GM23248 (cell line): ENCODE results near the gene ARFGAP1.
"Not testable (repeated sequence)": the region's sequence is repeated elsewhere in the genome, so short reads cannot be mapped to it uniquely, and the experiment has no call there.

ENCODE experiments used
- EZH2 ChIP-seq: fragments of 200-600 bp; sonication (generic); IDR thresholded peaks from 2 replicates; pipeline ENCODE4 v1.6.1; 2018; ENCODE audit warnings: antibody characterized with exemption, mild to moderate bottlenecking; ENCODE audit not compliant: insufficient read depth, poor library complexity, severe bottlenecking
- EZH2phosphoT487 ChIP-seq: fragments of 200-600 bp; sonication (generic); IDR thresholded peaks from 2 replicates; pipeline ENCODE4 v1.6.1; 2018; ENCODE audit warnings: antibody characterized with exemption, moderate library complexity, mild to moderate bottlenecking, low read depth; ENCODE audit not compliant: insufficient read depth

DNA sequence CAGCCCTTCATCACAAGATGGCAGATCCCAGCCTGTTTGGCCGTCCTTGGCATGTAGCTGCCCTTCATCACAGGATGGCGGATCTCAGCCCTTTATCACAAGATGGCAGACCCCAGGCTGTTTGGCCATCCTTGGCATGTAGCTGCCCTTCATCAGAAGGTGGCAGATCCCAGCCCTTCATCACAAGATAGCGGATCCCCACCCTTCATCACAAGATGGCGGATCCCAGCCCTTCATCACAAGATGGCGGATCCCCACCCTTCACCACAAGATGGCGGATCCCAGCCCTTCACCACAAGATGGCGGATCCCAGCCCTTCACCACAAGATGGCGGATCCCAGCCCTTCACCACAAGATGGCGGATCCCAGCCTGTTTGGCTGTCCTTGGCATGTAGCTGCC, 62.4 kb downstream of the ARFGAP1 start:
- TF ChIP-seq EZH2, EZH2phosphoT487: not testable (repeated sequence)
